HFFc6 (cell line): ENCODE results near the gene SNAP47. TPM values are rescaled to one million over a fixed set of nuclear protein-coding genes. Genes with fewer than 3 reads are reported as not detected.

Experiments
- DNase-seq: peaks from one replicate; pipeline ENCODE4 v3.0.0-alpha.2; 2018
- H3K27ac Mint-ChIP-seq: 2 replicates; pipeline ENCODE4 v1.8.0; 2020; ENCODE audit warnings: mild to moderate bottlenecking, mixed read lengths
- H3K27me3 Mint-ChIP-seq: 2 replicates; pipeline ENCODE4 v1.8.0; 2021; ENCODE audit warnings: mild to moderate bottlenecking, moderate library complexity, mixed read lengths; ENCODE audit not compliant: insufficient read depth
- H3K36me3 Mint-ChIP-seq: 2 replicates; pipeline ENCODE4 v1.8.0; 2021; ENCODE audit warnings: low read depth, mixed read lengths
- H3K4me1 Mint-ChIP-seq: 2 replicates; pipeline ENCODE4 v1.8.0; 2020; ENCODE audit warnings: low read depth, mixed read lengths
- H3K4me3 Mint-ChIP-seq: 2 replicates; pipeline ENCODE4 v1.8.0; 2020; ENCODE audit warnings: mild to moderate bottlenecking, moderate library complexity, mixed read lengths
- H3K9me3 Mint-ChIP-seq: 2 replicates; pipeline ENCODE4 v1.8.0; 2020; ENCODE audit warnings: mild to moderate bottlenecking, mixed read lengths
- total RNA-seq, 6 experiments: library from RNA; stranded (reverse); fragmentation: NEBNext Ultra II Directional; extraction: Animal tissue kit (Norgen Biotek cat#: 25700); gene quantifications; 2 replicates in 1 of 6; 3 replicates in 5 of 6; pipeline ENCODE4 v1.2.3, GENCODE V29; 2021
- TF ChIP-seq, protein P1 (sequence below): fragments of 200-600 bp; sonication (generic); IDR thresholded peaks from 2 replicates; pipeline ENCODE4 v1.5.0; 2021; ENCODE audit warnings: antibody characterized with exemption, mild to moderate bottlenecking

Gene SNAP47
- total RNA-seq, 6 experiments from 2014 or later: 27.0 to 31.2 (median 30.4) TPM

DNA sequence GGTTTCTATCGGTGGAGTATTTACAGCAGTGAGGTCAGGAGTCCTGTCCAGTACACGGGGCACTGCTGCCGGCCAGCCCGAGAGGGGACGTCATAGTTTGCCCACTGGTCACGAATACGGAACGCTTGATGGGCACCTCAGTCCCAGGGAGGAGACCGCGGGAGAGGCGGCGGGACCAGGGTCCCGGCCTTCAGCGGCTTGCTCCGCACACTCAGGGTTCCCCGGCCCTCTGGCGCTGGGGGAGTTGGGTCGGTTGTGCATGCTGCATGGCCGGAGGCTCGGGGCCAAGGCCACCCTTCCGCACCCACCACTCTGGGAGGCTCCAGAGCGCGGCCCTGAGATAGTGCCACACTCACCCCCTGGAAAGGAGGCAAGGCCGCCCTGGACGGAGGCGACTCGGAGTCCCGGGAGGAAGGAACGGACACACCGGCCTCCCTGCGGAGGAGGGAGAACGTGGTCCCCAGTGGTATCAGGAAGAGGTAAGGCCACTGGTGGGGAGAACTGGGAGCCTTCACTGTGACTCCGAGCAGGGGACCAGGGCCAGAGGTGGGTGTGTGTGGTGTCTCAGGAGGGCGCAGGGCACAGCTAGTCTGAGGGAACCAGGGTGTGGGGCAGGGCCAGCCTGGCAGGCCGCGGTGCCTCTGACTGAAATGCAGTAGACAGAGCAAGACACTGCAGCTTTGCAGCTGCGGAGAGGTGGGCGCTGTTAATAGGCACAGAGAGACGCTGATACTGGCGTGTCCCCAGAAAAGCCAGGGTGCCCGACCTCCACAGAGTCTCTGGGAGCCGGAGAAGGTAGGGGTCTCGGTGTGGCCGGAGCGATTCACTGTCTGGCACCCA lies 51.7 kb downstream of the SNAP47 start:
- DNase-seq: no peak
- peak overlapping the region; percentile 74 for H3K27ac Mint-ChIP-seq
- TF ChIP-seq, protein P1, sequence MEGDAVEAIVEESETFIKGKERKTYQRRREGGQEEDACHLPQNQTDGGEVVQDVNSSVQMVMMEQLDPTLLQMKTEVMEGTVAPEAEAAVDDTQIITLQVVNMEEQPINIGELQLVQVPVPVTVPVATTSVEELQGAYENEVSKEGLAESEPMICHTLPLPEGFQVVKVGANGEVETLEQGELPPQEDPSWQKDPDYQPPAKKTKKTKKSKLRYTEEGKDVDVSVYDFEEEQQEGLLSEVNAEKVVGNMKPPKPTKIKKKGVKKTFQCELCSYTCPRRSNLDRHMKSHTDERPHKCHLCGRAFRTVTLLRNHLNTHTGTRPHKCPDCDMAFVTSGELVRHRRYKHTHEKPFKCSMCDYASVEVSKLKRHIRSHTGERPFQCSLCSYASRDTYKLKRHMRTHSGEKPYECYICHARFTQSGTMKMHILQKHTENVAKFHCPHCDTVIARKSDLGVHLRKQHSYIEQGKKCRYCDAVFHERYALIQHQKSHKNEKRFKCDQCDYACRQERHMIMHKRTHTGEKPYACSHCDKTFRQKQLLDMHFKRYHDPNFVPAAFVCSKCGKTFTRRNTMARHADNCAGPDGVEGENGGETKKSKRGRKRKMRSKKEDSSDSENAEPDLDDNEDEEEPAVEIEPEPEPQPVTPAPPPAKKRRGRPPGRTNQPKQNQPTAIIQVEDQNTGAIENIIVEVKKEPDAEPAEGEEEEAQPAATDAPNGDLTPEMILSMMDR: no peak

DNA sequence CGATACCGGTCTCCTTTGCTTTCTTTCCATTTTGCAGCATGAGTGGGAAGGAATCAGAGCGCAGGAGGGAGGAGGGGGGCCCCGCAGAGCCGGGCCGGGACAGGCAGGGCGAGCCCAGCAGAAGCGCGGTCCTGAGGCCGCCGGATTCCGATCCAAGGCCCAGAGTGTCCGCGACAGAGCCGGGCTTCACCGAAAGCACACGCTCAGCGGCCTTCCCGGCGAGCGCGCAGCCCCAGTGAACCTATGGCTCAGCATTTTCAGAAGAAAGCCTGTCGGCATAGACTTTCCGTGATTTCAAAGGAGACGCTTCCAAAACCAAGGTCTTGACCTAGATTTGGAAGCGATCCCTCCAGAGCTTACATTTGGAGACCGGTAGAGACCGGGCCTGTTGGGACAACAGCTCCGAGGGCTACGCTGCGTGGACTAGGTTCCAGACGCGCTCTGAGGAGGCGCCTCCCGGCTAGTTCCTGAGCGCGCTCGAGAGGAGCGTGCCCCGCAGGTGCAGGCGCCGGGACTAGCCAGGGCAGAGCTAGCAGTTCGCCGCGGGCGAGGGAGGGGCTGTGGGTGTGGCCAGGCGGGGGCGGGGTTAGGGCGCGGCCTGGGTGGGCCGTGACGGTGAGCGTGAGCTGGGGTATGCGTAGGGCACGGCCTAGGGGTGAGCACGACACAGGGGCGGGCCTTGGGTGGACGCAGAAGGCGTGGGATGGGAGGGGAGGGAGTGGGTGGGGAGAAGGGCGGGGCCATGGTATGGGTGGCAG lies 52.5 kb downstream of the SNAP47 start:
- H3K27ac Mint-ChIP-seq: peak overlapping the region; percentile 74
- peaks cover 26% of the 10 kb centered on the region for H3K4me1 Mint-ChIP-seq
- peak overlapping the region; percentile 87 for H3K4me3 Mint-ChIP-seq
- TF ChIP-seq, protein P1: no peak
- peak; percentile 89 for DNase-seq
- peaks cover 1% of the 10 kb centered on the region for H3K36me3 Mint-ChIP-seq
- H3K9me3 Mint-ChIP-seq: no peaks in the 10 kb centered on the region
- H3K27me3 Mint-ChIP-seq: no peaks in the 10 kb centered on the region; the same call in 1 of the 2 replicates

More for the DNA sequence above, 51.7 kb downstream of the SNAP47 start:
- peaks cover 18% of the 10 kb centered on the region for H3K4me1 Mint-ChIP-seq
- no peaks in the 10 kb centered on the region for H3K9me3 Mint-ChIP-seq
- H3K27me3 Mint-ChIP-seq: no peaks in the 10 kb centered on the region; the same call in 1 of the 2 replicates
- peaks cover 6% of the 10 kb centered on the region for H3K36me3 Mint-ChIP-seq
- peak overlapping the region; percentile 87 for H3K4me3 Mint-ChIP-seq

DNA sequence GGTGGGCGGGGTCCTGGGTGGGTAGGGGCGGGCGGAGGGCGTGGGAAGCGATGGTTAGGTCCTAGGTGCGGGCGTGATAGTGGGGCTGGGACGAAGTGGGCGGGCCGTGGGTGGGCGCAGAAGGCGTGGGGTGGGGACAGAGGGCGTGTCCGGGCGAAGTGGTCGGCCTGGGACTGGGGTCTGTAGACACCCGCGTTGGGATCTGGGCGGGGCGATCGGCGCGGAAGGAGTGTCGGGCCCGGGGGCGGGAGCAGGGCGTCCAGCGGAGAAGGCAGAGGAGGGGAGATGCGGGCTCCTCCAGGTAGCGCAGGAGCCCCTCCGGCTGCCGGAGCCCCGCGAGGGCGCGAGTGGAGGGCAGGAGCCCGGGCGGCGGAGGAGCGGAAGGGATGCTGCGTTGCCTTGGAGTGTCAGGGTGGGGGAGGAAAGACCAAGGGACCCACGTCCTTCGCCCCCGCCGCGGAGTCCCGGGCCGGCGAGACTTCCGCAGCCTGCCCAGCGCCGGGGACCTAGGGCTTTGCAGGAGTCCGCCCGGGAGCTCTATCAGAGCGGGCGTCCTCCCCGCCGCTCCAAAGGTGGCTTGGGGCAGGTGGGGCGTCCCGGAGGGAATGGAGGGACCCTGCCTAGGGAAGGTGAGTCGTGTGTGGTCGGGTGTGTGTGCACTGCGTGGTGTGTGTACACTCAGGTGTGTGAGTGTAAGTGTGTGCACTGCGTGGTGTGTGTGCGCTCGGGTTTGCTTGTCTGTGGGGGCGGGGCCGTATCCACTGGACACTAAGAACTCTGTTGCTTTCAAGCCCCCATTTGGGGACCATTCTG lies 53.2 kb downstream of the SNAP47 start:
- DNase-seq: peak; percentile 37
- no peaks in the 10 kb centered on the region; the same call in 1 of the 2 replicates for H3K27me3 Mint-ChIP-seq
- H3K4me1 Mint-ChIP-seq: peaks cover 34% of the 10 kb centered on the region
- peak overlapping the region; percentile 87 for H3K4me3 Mint-ChIP-seq
- TF ChIP-seq, protein P1: no peak
- peak overlapping the region; percentile 40; the same call in 1 of the 2 replicates for H3K27ac Mint-ChIP-seq
- no peaks in the 10 kb centered on the region for H3K36me3 Mint-ChIP-seq
- H3K9me3 Mint-ChIP-seq: no peaks in the 10 kb centered on the region

DNA sequence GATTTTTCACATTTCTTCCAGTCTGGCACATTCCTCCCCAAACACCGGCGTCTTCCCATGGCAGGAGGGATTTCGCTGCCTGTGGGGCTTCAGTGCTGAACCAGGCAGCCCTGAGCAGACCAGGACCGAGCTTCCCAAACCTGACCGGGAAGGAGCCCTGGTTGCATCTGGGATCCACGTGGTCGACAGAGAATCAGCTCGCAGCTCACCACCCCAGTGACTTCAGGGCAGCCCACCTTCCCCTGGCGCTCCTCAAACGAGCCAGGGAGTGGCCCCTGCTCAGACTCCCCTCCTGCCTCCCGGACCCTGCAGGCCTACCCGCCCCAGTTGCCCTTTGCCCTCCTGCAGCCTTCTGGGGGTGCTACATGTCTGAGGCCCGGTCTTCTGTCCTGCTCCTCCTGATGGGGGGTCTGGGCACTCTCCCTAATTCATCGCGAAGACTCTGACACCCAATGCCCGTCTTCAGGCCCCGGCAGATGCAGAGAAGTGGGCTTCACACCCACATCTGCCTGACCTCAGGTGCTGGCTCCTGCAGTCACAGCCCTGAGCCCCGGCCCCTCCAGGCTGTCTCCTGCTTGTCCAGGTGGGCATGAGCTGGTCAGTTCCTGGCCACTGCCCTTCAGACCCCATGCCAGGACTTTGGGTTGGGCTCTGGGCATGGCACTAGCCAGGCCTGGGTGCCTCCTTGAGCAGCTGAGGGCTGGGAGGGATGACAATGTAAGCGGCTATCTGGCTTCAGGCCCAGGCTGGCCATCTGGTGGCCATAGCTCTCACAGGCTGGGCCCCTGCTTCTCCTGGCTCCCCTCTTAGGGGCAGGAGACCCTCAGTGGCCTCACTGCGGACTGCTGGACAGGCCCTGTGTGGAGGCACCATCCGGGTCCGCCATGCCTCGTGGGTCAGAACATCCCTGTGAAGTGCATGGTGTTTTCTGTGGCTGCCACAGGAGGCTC lies 54.1 kb downstream of the SNAP47 start:
- Mint-ChIP-seq H3K27me3 (peaks cover 2% of the 10 kb centered on the region), H3K9me3 (no peaks in the 10 kb centered on the region), H3K4me1 (peaks cover 43% of the 10 kb centered on the region), H3K4me3 (peak overlapping the region; percentile 87), H3K27ac (no peak overlapping the region), H3K36me3 (no peaks in the 10 kb centered on the region)
- DNase-seq: no peak
- TF ChIP-seq, protein P1: 0 out of 2 replicates have a peak, but pooled peaks have one; percentile 53
